Transverse colon (tissue), 4 donors: ENCODE results near the gene MIOX.

Experiments
- EP300 ChIP-seq: sonication (generic); formaldehyde crosslinking; IDR thresholded peaks from one replicate; pipeline ENCODE4 v1.6.1; 2017; ENCODE audit warnings: antibody characterized with exemption, low read depth
- POLR2A ChIP-seq: fragments of 450-650 bp; IDR thresholded peaks from one replicate; pipeline ENCODE4 v1.6.1; 2016; ENCODE audit warnings: antibody characterized with exemption, mild to moderate bottlenecking, moderate library complexity
- POLR2AphosphoS5 ChIP-seq, 3 donors: sonication (generic); formaldehyde crosslinking; IDR thresholded peaks; one replicate each; pipeline ENCODE4 v1.6.1; 2016; ENCODE audit warnings: antibody characterized with exemption in 3 of 3
- TF ChIP-seq, protein P1 (sequence below), 5 experiments: fragments of 200-600 bp in 3 of 5; fragments of 450-650 bp in 2 of 5; sonication (generic) in 3 of 5; IDR thresholded peaks; 1 replicate in 2 of 5; 2 replicates in 3 of 5; pipeline ENCODE4 v1.5.1; 2016 to 2017; ENCODE audit warnings: antibody characterized with exemption in 5 of 5, inconsistent platforms in 3 of 5, mild to moderate bottlenecking in 2 of 5, moderate library complexity in 1 of 5

DNA sequence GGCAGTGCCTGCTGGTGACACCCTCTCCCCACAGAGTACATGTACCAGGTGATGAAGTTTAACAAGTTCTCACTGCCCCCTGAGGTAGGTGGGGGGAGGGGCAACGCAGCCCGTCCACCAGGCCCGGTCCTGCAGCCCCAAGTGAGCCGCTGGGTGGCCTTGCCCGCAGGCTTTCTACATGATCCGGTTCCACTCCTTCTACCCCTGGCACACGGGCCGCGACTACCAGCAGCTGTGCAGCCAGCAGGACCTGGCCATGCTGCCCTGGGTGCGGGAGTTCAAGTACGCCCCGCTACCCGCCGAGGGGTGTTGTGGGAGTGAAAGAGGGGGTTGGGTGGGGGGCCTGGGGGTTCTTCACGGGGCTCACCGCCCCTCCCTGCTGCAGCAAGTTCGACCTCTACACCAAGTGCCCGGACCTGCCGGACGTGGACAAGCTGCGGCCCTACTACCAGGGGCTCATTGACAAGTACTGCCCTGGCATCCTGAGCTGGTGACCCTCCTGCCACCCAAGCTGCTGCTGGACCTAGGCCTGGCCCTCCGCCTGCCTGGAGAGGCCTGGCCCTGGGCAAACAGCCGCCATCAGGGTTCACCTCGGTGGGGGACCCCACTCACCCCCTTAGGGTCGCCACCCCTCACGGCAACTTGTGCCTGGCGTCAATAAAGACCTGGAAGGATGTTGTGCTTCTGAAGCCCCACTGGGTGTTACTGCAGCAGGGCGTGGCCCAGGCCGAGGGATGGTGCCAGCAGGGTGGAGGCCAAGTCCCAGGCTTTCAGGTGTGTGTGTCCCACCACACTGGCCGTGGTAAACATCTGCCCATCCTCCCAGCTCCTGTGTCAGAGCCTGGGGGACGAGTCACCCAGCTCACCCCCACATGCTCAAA, 2.9 kb downstream of the MIOX start:
- TF ChIP-seq, protein P1, sequence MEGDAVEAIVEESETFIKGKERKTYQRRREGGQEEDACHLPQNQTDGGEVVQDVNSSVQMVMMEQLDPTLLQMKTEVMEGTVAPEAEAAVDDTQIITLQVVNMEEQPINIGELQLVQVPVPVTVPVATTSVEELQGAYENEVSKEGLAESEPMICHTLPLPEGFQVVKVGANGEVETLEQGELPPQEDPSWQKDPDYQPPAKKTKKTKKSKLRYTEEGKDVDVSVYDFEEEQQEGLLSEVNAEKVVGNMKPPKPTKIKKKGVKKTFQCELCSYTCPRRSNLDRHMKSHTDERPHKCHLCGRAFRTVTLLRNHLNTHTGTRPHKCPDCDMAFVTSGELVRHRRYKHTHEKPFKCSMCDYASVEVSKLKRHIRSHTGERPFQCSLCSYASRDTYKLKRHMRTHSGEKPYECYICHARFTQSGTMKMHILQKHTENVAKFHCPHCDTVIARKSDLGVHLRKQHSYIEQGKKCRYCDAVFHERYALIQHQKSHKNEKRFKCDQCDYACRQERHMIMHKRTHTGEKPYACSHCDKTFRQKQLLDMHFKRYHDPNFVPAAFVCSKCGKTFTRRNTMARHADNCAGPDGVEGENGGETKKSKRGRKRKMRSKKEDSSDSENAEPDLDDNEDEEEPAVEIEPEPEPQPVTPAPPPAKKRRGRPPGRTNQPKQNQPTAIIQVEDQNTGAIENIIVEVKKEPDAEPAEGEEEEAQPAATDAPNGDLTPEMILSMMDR (IDR thresholded peaks at IDR 0.05), result no peak
- TF ChIP-seq POLR2AphosphoS5 (IDR thresholded peaks at IDR 0.05) (no peak), POLR2A (no peak), EP300 (no peak)
